Kidney (tissue), 14 donors: ENCODE data around the gene CSF1. TPM values are rescaled to one million over a fixed set of nuclear protein-coding genes. Genes with fewer than 3 reads are reported as not detected.

Experiments
- DNase-seq, 5 donors: peaks; one replicate each; pipeline ENCODE4 v3.0.0-alpha.2; 2013 to 2020
- FAIRE-seq: peaks from 2 replicates; lab custom pipeline; 2012; peaks lifted over from hg19 to GRCh38; lab: Jason Lieb, UNC
- H3K27ac ChIP-seq, 2 donors: one replicate each; pipeline ENCODE4 v1.7.0; 2013; ENCODE audit warnings: low read depth in 2 of 2, low read length in 2 of 2, inconsistent platforms in 1 of 2
- H3K27me3 ChIP-seq: one replicate; pipeline ENCODE4 v1.7.1; 2013; ENCODE audit warnings: low read length, inconsistent platforms; ENCODE audit not compliant: control insufficient read depth, insufficient read depth
- H3K36me3 ChIP-seq, 3 donors: one replicate each; pipeline versions ENCODE4 v1.7.0 to v1.7.1; 2013; ENCODE audit warnings: low read length in 3 of 3, control low read depth in 1 of 3, inconsistent platforms in 1 of 3; ENCODE audit not compliant: insufficient read depth in 3 of 3, control insufficient read depth in 2 of 3
- H3K4me1 ChIP-seq, 3 donors: one replicate each; pipeline versions ENCODE4 v1.7.0 to v1.7.1; 2013; ENCODE audit warnings: low read length in 3 of 3, inconsistent platforms in 1 of 3, low read depth in 1 of 3; ENCODE audit not compliant: control insufficient read depth in 2 of 3, insufficient read depth in 2 of 3
- H3K4me3 ChIP-seq, 3 donors: one replicate each; pipeline versions ENCODE4 v1.7.0 to v1.8.1; 2013; ENCODE audit warnings: low read length in 3 of 3, control low read depth in 1 of 3, inconsistent platforms in 1 of 3
- H3K9ac ChIP-seq, 3 donors: one replicate each; pipeline versions ENCODE4 v1.7.0 to v1.7.1; 2013; ENCODE audit warnings: low read length in 3 of 3, control low read depth in 1 of 3, inconsistent platforms in 1 of 3
- H3K9me3 ChIP-seq, 3 donors: one replicate each; pipeline versions ENCODE4 v1.7.0 to v1.7.1; 2013; ENCODE audit warnings: low read length in 3 of 3, control low read depth in 1 of 3, inconsistent platforms in 1 of 3; ENCODE audit not compliant: control insufficient read depth in 2 of 3, insufficient read depth in 1 of 3
- CTCF ChIP-seq: IDR thresholded peaks from 3 replicates; pipeline ENCODE4 v1.5.1; 2012; ENCODE audit warnings: mild to moderate bottlenecking, moderate library complexity, borderline replicate concordance; ENCODE audit not compliant: insufficient read depth; ENCODE audit errors: extremely low read depth
- intact Hi-C: fragments of 100-400 bp; cut with DNase I; formaldehyde crosslinking; loops from one replicate; pipeline ENCODE4 v1.11.1; 2022
- polyA plus RNA-seq: library from polyadenylated mRNA; stranded (reverse); fragments of 350-450 nt; fragmentation: Illumina TruSeq; extraction: RNeasy Lipid Tissue Mini Kit (QIAGEN cat#74804); gene quantifications from one replicate; pipeline ENCODE4 v1.2.3, GENCODE V29; 2014; ENCODE audit warnings: low read depth, low replicate concordance; ENCODE audit not compliant: insufficient read depth
- total RNA-seq: library from RNA; stranded (reverse); fragmentation: NEBNext Ultra II Directional; extraction: Animal tissue kit (Norgen Biotek cat#: 25700); gene quantifications from one replicate; pipeline ENCODE4 v1.2.1, GENCODE V29; 2021
- donor health status: control.
- donor health status: control.
- donor health status: control.
- donor health status: control.
- donor health status: control.
- donor health status: DM: yes; HTN: yes; CAD: no.
- donor health status: Normal renal cell carcinoma (clear cell type).

Gene CSF1
- total and polyA plus RNA-seq, 2 donors from 2014 or later: 11.1 to 33.8 TPM

GRCh38 chr1:109890115-109890953 lies 20.3 kb upstream of the CSF1 start:
- FAIRE-seq (no peak), DNase-seq (no peak)
- no peak for TF ChIP-seq CTCF
- H3K4me1 ChIP-seq: peaks cover 0 to 15% (median 10%) of the 10 kb centered on the region in 3 donors
- no peaks in the 10 kb centered on the region for H3K36me3 ChIP-seq
- H3K9ac ChIP-seq: no peak overlapping the region
- H3K4me3 ChIP-seq: no peak overlapping the region
- intact Hi-C loops: no loop called here
- no peaks in the 10 kb centered on the region for H3K9me3 ChIP-seq
- no peak overlapping the region for H3K27ac ChIP-seq
- H3K27me3 ChIP-seq: no peaks in the 10 kb centered on the region

- no peak for TF ChIP-seq CTCF
- no peaks in the 10 kb centered on the region for H3K36me3 ChIP-seq
- no peak for FAIRE-seq
Observed at GRCh38 chr1:109891930-109892329, 18.7 kb upstream of the CSF1 start.

GRCh38 chr1:109892561-109893368 lies 17.9 kb upstream of the CSF1 start:
- no peak overlapping the region for H3K27ac ChIP-seq
- no peak for TF ChIP-seq CTCF
- no peak overlapping the region for H3K9ac ChIP-seq
- intact Hi-C loops: no loop called here
- DNase-seq (peak in 1 of 5 donors; percentile 54), FAIRE-seq (no peak)
- peaks cover 0 to 20% (median 18%) of the 10 kb centered on the region in 3 donors for H3K4me1 ChIP-seq
- H3K9me3 ChIP-seq: no peaks in the 10 kb centered on the region
- H3K4me3 ChIP-seq: no peak overlapping the region
- no peaks in the 10 kb centered on the region for H3K27me3 ChIP-seq
- no peaks in the 10 kb centered on the region for H3K36me3 ChIP-seq

More at GRCh38 chr1:109891930-109892329, 18.7 kb upstream of the CSF1 start:
- Histone ChIP-seq H3K27ac (no peak overlapping the region), H3K4me1 (peaks cover 0 to 20% (median 18%) of the 10 kb centered on the region in 3 donors), H3K9me3 (no peaks in the 10 kb centered on the region), H3K9ac (no peak overlapping the region), H3K4me3 (no peak overlapping the region), H3K27me3 (no peaks in the 10 kb centered on the region)
- DNase-seq: no peak
- intact Hi-C loops: no loop called here
